ENCODE results near the gene AS3MT.
"Not testable (repeated sequence)": the region's sequence is repeated elsewhere in the genome, so short reads cannot be mapped to it uniquely, and the experiment has no call there.

The AS3MT gene

GRCh38 chr10:102845352-102845902 is 23.8 kb upstream of the AS3MT start:
- TF ChIP-seq, protein P1, sequence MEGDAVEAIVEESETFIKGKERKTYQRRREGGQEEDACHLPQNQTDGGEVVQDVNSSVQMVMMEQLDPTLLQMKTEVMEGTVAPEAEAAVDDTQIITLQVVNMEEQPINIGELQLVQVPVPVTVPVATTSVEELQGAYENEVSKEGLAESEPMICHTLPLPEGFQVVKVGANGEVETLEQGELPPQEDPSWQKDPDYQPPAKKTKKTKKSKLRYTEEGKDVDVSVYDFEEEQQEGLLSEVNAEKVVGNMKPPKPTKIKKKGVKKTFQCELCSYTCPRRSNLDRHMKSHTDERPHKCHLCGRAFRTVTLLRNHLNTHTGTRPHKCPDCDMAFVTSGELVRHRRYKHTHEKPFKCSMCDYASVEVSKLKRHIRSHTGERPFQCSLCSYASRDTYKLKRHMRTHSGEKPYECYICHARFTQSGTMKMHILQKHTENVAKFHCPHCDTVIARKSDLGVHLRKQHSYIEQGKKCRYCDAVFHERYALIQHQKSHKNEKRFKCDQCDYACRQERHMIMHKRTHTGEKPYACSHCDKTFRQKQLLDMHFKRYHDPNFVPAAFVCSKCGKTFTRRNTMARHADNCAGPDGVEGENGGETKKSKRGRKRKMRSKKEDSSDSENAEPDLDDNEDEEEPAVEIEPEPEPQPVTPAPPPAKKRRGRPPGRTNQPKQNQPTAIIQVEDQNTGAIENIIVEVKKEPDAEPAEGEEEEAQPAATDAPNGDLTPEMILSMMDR (IDR thresholded peaks at IDR 0.05; ENCODE audit: extremely low read depth, missing control alignments), result no peak
- no peak for DNase-seq (ENCODE audit: low spot score)

GRCh38 chr10:102850025-102850518 is 19.2 kb upstream of the AS3MT start:
- DNase-seq (ENCODE audit: low spot score), result no peak
- TF ChIP-seq, protein P1 (IDR thresholded peaks at IDR 0.05; ENCODE audit: extremely low read depth, missing control alignments), result no peak

GRCh38 chr10:102853237-102853636 is 16.0 kb upstream of the AS3MT start:
- not testable (repeated sequence) for DNase-seq (ENCODE audit: low spot score)

- not testable (repeated sequence) for DNase-seq (ENCODE audit: low spot score)
Observed at GRCh38 chr10:102855731-102856436, 13.4 kb upstream of the AS3MT start.

DNA sequence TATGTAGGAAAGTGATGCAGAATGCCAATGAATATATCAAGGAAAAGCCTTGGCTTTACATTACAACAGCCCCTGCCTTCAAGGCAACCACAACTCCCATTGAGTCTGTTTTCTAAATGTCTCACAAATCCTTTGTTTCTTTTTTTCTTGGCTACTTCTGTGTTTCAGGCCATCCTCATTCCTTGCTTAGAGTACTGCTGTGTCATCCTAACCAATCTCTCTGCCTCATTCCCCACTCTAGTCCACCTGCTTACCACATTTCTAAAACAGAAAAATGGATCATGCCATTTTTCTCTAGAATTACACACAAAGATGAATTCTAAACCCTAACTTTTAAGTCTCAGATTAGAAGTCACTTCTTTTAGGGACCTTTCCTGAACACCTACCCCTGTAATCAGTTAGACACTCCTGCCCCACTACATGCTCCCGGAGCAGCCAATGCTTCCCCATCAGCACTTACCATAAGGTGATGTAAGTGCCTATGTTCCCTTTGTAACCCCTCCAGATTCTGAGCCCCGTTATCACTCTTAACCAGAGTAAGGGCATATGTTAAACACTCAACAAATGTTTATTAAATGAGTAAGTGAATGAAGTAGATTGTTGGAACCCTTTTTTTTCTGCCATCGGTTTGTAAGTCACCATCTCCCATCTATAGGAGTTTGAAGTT is 12.4 kb upstream of the AS3MT start:
- no peak for DNase-seq (ENCODE audit: low spot score)
- TF ChIP-seq, protein P1 (IDR thresholded peaks at IDR 0.05; ENCODE audit: extremely low read depth, missing control alignments), result no peak

DNA sequence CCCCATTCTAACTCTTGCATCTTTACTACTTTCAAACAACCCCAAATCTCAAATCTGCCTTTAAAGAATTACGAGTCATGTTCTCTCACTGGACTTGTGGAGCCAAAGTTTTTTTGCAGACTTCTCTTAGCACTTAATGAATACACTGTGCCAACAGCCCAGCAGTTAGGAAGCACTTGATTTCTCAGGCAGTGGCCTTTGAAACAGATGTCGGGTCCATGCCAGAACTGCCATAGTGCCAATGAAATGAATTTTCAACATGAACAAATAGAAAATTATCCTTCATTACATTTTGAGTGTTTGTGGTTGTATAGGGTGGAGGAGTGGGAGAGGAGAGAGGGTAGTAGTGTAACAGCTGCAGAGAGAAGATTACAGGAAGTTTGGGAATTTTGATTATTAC is 9.4 kb upstream of the AS3MT start:
- DNase-seq (ENCODE audit: low spot score), result no peak
- TF ChIP-seq, protein P1 (IDR thresholded peaks at IDR 0.05; ENCODE audit: extremely low read depth, missing control alignments), result no peak

DNA sequence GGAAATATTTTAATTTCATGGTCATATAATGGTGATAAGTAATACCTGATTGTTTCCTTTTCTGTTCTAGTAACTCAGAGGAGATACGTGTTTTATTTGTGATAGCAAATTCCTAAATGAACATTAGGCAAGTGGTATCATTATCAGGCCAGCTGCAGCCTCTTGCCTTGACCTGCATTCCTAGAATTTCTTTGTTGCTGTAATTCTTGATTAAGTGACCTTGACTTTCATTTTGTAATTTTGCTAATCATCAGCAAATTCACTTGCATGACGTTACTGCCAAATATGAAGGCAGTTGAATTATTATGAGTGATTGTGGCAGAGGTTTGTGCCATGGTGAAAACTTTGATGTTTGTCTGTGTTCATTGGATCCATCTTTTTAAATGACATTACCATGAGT is 5.6 kb upstream of the AS3MT start:
- TF ChIP-seq, protein P1 (IDR thresholded peaks at IDR 0.05; ENCODE audit: extremely low read depth, missing control alignments), result no peak
- DNase-seq (ENCODE audit: low spot score), result no peak

DNA sequence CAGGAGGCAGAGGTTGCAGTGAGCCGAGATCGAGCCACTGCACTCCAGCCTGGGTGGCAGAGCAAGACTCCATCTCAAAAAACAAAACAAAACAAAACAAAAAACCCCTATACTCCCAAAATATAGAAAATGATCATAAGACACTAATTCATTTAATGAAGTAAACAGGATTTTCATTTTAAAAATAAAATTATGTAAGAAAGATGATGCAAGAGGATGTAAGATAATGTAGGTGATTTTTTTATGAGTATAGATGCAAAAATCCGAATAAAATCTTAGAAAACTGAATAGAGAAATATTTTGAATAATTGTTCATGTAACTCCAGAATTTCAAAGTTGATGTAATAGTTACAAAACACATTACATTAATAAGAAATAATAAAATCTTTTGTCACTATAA is 3.6 kb upstream of the AS3MT start:
- TF ChIP-seq, protein P1 (IDR thresholded peaks at IDR 0.05; ENCODE audit: extremely low read depth, missing control alignments), result no peak
- no peak for DNase-seq (ENCODE audit: low spot score)
